ENCODE data around the gene CHCHD5.
"Not testable (repeated sequence)": the region's sequence is repeated elsewhere in the genome, so short reads cannot be mapped to it uniquely, and the experiment has no call there.

The CHCHD5 gene

DNA sequence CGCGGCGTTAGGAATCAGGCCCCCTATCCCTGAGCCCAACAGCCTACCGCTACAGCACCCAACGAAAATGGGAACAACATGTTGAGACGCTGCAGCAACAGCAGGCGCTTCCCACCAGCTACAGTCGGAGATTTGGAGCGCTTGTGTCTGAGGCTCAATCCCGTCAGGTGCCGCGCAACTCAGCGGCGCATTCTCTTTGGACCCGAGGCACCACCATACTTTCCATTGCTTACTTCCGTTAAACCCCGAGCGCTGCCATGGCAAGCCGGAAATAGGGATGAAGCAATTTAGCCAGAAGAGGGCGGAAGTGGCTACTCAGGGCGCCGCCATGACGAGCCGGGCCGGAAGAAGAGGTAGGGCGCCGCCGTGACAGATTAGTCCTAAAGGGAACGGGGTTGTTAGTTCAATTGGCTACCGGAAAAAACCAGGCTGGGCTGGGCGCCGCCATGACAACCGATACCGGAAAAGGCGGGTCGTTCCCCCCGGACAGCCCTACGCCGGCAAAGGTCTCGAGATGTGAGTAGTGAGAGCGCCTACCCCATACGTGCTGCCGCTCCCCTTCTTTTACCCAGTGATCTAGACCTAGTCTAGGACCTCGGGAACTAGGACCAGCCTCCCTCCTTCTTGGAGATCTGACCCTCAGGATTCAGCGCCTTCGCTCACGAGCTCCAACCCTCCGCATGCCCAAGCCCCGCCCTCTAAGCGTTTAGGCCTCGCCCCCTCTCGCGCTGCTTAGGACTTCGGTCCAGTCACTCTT is at the start of gene CHCHD5:
CHCHD5 (plus strand) TSS at position 476 of the 757 bp plus-strand sequence; CDS start at position 515, 39 bp downstream.
- DNase-seq = peak; percentile 99

GRCh38 chr2:112534826-112535225 is 49.6 kb upstream of the CHCHD5 start:
- no peak for DNase-seq

DNA sequence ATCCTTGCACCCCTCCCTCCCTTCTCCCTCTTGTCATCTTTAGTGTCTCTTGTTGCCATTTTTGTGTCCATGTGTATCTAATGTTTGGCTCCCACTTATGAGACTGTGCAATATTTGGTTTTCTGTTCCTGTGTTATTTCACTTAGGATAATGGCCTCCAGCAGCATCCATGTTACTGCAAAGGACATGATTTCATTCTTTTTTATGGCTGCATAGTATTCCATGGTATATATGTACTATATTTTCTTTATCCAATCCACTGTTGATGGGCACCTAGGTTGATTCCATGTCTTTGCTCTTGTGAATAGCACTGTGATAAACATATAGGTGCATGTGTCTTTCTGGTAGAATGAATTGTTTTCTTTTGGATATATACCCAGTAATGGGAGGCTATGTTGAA is 47.7 kb upstream of the CHCHD5 start:
- DNase-seq = not testable (repeated sequence)

- DNase-seq = no peak
These were observed 45.1 kb upstream of the CHCHD5 start for GRCh38 chr2:112539306-112539705.

DNA sequence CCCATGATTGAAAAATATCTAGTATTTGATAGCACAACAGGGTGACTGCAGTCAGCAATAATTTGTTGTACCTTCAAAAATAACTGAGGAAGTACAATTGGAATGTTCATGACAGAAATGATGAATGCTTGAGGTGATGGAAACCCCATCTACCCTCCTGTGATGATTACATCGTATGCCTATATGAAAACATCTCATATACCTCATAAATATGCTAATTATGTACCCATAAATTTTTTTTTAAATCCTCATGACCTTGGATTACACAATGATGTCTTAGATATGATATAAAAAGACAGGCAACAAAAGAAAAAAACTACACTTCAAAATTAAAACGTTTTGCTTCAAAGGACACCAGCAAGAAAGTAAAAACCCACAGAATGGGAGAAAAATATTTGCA is 43.5 kb upstream of the CHCHD5 start:
- DNase-seq = no peak

DNA sequence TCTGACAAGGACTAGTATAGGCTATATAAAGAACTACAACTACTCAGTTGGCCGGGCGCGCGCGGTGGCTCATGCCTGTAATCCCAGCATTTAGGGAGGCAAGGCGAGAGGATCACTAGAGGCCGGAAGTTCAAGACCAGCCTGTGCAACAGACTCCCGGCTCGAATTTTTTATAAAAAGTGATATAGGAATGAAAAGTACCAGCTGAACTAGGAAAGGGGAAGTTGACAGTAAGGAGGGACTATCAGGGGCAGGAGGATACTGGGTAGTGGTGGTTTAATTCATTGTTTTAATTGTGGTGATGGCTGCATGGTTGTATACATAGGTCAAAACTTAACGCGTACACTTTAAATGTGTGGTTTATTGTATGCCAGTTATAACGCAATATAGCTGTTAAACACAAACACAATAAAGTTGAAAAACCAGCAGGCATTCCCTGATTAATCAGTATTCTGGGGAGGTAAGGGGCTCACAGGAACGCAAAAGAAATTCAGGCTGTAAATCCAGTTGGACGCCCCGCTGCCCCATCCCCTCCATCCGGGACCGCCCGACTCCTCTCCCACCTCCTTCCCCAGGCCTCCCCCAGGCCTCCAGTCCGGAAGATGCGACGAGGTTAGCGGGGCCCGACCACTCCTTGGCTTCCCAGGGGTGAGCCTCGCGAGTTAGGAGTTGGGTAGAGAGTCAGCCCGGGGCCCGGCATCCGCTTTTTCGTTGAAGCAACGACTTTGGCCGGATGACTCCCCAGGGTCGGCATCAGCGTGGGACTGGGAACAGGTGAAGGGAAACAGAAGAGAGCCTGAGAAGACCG is 42.9 kb upstream of the CHCHD5 start:
- DNase-seq = peak; percentile 93

GRCh38 chr2:112542123-112542983 is 42.1 kb upstream of the CHCHD5 start, which contains the start of gene POLR1B:
Gene POLR1B (plus strand): TSS chr2:112542465. CDS start chr2:112542495, 30 bp downstream.
- DNase-seq = peak; percentile 97

DNA sequence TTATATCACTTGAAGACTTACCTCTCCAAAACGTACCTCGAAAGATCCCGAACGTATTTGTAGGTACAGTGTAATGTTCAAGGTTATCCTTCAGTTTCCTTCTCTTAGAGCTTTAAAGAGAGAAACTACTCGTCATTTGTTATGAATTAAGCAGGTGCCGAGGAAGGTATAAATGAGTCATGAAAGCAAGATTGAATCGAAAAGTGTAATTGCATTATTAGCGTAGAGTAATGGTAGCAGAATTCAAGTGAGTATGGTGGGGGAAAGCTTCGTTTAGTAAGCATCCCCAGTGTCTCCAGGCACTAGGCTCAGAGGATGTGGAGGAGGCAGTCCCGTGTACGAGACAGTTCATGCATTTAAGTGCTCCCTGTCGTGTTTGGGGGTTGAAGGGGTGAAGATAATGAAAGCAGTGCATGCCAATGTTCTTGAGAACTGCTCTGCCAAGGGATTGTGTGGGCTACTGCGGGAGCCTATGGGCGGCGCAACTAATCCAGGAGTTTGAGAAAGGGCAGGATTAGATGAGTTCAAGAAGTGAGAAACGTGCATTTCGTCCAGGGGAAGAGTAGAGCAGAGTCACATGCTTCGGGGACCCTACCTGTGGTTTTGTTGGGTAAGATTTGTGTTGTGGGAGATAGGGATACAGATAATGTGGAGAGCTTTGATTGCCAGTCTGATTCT is 41.3 kb upstream of the CHCHD5 start:
- peak; percentile 57 for DNase-seq

GRCh38 chr2:112547333-112547732 is 37.1 kb upstream of the CHCHD5 start:
- no peak for DNase-seq

DNA sequence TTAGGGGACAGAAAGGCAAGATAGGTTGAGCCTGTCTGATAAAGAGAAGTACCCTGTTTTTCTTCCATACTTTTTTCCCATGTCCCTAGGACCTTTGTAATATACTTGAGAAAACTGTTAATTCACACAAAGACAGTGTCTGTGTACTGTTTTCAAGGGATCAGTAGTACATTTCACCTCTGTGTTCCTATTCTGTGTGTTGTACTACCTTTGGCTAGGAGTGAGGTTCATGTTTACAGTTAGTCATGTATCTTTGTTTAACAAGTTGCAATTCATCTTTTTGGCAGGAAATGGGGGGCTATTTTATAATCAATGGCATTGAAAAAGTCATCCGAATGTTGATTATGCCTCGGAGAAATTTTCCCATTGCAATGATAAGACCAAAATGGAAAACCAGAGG is 35.4 kb upstream of the CHCHD5 start:
- no peak for DNase-seq

- no peak for DNase-seq
These were observed 18.3 kb upstream of the CHCHD5 start for GRCh38 chr2:112566104-112566503.

GRCh38 chr2:112566508-112566907 is 17.9 kb upstream of the CHCHD5 start:
- DNase-seq = not testable (repeated sequence)

GRCh38 chr2:112572005-112572404 is 12.4 kb upstream of the CHCHD5 start:
- no peak for DNase-seq

DNA sequence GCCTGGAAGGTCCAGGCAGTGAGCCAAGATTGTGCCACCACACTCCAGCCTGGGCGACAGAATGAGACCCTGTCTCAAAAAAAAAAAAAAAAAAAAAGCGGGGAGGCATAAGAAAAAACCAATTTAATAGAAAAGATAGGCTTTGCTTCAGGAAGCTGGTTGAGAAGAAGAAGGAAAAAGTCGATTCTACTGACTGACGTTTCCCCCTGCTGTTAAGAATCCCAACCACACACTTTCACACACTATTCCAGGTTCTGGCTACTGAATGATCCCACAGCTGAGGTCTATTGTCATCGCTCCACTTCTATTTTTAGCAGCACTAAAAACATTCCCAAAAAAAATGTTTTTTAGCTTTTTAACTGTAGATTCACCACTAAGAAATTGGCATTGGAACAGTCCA is 6.7 kb upstream of the CHCHD5 start:
- no peak for DNase-seq

GRCh38 chr2:112579241-112579640 is 5.2 kb upstream of the CHCHD5 start:
- DNase-seq = peak; percentile 63

- no peak for DNase-seq
These were observed 4.3 kb upstream of the CHCHD5 start for GRCh38 chr2:112580084-112580483.

- peak; percentile 89 for DNase-seq
These were observed 2.1 kb upstream of the CHCHD5 start for GRCh38 chr2:112582314-112582746.

GRCh38 chr2:112583497-112584133 is 794 bp upstream of the CHCHD5 start:
- no peak for DNase-seq

DNA sequence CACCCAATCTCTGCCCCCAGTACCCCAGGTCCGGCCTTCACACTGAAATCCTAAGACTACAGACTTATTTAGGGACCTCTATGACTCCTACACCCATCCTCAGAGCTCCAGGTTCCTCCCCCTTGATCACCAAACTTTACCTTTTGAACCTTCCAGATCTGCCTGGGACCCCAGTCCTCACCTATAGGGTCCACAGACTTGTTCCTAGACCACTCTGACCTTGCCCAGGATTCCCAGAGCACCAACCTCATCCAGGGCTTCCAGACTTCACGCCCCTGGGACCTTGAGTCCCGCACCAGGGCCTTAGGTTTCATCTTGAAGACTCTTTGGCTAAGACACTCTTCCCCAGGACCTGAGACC is 462 bp downstream of the CHCHD5 start:
- no peak for DNase-seq

DNA sequence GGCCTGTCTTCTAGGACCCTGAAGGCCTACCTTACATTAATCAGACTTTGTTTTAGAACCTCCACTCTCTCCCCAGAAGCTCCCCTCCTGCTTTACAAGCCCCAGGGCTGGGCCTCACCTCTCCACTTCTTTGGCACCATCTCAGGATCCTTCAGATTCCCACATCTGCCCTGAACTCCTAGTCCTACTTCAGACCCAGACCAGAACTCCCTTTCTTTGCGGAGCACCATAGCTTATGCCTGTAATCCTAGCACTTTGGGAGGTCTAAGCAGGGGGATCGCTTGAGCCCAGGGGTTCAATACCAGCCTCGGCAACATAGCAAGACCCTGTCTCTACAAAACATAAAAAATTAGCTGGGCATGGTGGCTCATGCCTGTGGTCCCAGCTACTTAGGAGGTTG is 991 bp downstream of the CHCHD5 start:
- DNase-seq = no peak

GRCh38 chr2:112585873-112586464 is 1.6 kb downstream of the CHCHD5 start:
- no peak for DNase-seq

All from DMS53 (cell line).